ENCODE measurements around the gene CYBA.

Gene CYBA

DNA sequence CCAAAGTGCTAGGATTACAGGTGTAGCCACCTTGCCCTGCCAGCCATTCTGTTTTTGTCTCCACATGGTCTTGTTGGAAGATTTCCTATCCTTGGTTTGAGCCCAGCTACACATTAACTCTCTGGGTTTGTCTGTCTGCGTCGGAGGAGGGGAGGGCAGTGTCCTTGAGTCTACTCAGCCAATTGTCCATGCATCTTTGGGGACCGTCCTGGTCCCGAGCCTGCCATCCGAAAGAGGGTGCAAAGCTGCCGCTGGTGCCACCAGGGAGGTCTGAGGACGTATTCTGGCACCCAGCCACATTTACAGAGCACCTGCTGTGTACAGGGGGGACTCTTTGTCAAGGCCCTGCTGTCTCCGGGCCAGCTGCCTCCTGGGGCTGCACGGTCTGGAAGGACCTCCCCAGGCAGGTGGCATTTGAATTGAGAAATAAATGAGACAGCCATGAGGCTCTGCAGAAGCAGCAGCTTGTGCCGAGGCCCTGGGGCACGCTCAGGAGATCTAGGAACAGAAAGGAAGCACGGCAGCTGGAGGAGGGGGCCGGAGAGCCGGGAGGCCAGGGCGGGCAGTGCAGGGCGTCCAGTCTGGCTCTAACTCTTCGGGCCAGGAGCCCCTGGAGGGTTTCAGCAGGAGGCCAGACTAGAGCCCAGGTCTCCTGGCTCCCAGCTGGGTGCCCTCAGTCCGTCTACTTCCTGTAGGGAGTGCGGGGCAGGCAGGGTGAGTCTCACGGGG lies 1.5 kb downstream of the CYBA start:
- in situ Hi-C loops (cut with HindIII; ENCODE audit: low sequenced_read_pairs), result no loop called here
- TF ChIP-seq, protein P1, sequence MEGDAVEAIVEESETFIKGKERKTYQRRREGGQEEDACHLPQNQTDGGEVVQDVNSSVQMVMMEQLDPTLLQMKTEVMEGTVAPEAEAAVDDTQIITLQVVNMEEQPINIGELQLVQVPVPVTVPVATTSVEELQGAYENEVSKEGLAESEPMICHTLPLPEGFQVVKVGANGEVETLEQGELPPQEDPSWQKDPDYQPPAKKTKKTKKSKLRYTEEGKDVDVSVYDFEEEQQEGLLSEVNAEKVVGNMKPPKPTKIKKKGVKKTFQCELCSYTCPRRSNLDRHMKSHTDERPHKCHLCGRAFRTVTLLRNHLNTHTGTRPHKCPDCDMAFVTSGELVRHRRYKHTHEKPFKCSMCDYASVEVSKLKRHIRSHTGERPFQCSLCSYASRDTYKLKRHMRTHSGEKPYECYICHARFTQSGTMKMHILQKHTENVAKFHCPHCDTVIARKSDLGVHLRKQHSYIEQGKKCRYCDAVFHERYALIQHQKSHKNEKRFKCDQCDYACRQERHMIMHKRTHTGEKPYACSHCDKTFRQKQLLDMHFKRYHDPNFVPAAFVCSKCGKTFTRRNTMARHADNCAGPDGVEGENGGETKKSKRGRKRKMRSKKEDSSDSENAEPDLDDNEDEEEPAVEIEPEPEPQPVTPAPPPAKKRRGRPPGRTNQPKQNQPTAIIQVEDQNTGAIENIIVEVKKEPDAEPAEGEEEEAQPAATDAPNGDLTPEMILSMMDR (IDR thresholded peaks at IDR 0.05; ENCODE audit: low read depth, low read length, missing control alignments), result no peak
- no peak for DNase-seq (ENCODE audit: low read depth)
- peak overlapping the region; percentile 72 for H3K4me3 ChIP-seq (ENCODE audit: low read depth, low read length)

DNA sequence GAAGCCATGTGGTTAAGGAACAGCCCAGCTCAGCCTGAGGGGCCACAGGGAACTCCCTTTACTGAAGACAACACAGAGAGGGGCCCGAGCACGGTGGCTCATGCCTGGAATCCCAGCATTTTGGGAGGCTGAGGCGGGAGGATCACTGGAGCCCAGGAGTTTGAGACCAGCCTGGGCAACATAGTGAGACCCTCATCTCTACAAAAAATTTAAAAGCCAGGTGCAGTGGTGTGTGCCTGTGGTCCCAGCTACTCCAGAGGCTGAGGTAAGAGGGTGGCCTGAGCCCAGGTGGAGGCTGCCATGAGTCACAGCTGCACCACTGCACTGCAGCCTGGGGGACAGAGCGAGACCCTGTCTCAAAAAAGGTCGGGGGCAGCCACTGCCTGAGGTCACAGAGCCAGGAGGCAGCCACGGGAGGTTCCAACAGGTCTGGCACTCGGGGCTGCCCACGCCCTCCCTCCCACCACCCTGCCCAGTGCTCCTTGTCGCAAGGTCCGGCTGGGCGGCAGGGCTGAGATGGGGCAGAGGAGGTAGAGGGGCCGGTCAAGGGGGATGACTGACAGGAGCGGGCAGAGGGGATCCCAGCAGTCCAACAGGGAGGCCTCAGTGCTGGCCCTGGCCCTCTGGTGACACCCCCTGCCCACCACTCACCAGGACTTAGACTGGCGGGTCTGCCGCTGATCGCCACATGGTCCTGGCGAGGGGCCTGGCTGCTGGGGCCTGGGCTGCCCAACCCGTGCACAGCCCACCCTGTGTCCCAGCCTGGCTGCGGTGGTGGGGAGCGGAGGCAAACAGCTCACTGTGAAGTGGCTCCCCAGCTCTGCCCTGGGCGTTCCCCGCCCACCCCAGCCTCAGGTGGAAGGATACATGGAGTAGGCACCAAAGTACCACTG lies 3.4 kb downstream of the CYBA start:
- no peak overlapping the region for H3K4me3 ChIP-seq (ENCODE audit: low read depth, low read length)

DNA sequence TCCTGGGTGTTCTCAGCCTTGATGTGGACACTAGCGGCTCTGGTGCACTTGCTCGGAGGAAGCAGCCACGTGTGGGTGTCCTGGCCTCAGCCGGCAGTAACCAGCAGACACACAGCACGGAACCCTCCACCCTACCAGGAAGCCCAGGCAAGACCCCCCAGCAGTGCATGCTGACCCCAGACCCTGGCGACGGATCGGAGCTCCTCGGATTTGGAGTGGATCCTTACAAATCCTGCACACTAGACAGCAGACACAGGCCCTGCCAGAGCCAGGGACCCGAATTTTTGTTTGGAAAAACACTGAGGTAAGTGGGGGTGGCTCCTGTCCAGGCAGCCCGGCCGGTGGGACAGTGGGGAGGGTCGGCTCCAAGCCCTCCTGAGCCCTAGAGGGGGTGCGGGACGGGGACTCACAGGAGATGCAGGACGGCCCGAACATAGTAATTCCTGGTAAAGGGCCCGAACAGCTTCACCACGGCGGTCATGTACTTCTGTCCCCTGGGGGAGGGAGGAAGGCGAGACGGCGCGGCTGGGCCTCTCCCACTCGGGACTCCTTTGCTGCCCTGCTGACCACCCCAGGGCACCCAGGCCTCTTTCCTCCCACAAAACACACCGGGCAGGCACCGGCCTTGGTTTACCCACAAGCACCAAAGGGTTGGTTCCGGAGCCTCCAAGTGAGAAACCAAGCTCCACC lies 4.4 kb downstream of the CYBA start:
- in situ Hi-C loops (cut with HindIII; ENCODE audit: low sequenced_read_pairs), result no loop called here
- DNase-seq (ENCODE audit: low read depth), result no peak
- no peak overlapping the region for H3K4me3 ChIP-seq (ENCODE audit: low read depth, low read length)
- TF ChIP-seq, protein P1 (IDR thresholded peaks at IDR 0.05; ENCODE audit: low read depth, low read length, missing control alignments), result no peak

More for the DNA sequence above, 3.4 kb downstream of the CYBA start:
- TF ChIP-seq, protein P1 (IDR thresholded peaks at IDR 0.05; ENCODE audit: low read depth, low read length, missing control alignments), result no peak
- in situ Hi-C loops (cut with HindIII; ENCODE audit: low sequenced_read_pairs), result no loop called here
- no peak for DNase-seq (ENCODE audit: low read depth)

DNA sequence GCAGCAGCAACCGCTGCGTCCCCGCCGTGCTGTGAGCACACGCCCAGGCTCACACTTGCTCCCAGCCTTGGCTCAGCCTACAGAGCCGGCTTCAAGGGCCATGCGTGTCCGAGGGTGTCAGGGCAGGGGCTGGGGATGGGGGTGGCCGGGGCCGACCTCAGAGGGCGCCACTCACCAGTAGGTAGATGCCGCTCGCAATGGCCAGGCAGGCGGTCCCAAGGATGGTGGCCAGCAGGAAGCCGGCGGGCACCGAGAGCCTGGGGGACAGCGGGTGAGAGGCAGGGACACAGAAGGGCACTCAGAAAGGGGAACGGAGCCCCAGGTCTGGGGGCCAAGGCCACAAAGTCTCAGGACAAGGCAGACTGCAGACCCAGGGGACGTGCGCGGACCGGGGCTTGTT lies 4.9 kb downstream of the CYBA start:
- in situ Hi-C loops (cut with HindIII; ENCODE audit: low sequenced_read_pairs), result no loop called here
- TF ChIP-seq, protein P1 (IDR thresholded peaks at IDR 0.05; ENCODE audit: low read depth, low read length, missing control alignments), result no peak
- H3K4me3 ChIP-seq (ENCODE audit: low read depth, low read length), result no peak overlapping the region
- DNase-seq (ENCODE audit: low read depth), result no peak

DNA sequence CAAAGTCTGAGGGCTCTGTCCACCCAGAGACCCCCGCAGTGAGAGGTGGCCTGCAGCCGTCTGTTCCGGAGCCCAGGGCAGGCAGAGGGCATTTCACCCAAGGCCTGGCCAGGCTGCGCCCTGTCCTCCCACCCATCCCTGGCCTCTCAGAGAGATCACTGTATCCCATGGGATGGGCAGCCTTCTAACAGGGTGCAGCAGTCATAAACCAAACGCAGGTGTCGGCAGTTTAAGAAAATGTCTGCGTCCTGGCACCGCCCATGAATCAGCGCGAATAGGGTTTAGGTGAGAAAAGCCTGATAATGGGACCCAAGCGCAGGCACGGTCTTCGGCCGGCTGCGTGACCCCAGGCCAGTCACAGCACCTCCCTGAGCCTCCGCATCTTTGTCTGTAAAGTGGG lies 5.4 kb downstream of the CYBA start:
- TF ChIP-seq, protein P1 (IDR thresholded peaks at IDR 0.05; ENCODE audit: low read depth, low read length, missing control alignments), result no peak
- no peak for DNase-seq (ENCODE audit: low read depth)
- in situ Hi-C loops (cut with HindIII; ENCODE audit: low sequenced_read_pairs), result no loop called here
- no peak overlapping the region for H3K4me3 ChIP-seq (ENCODE audit: low read depth, low read length)

DNA sequence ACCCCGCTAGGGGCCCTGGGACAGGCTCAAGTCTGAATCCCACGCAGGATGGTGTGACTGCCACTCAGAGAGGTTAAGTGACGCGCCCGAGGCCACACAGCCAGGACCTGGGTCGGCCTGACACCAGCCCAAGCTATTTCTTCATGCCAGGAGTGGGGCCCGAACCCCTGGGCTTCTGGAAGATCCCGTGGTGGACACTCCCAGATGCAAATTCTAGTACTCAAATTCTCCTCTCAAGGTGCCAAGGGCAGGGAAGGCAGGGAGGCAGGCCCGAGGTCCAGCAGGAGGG lies 7.3 kb downstream of the CYBA start:
- H3K4me3 ChIP-seq (ENCODE audit: low read depth, low read length), result no peak overlapping the region
- no peak for DNase-seq (ENCODE audit: low read depth)
- TF ChIP-seq, protein P1 (IDR thresholded peaks at IDR 0.05; ENCODE audit: low read depth, low read length, missing control alignments), result no peak
- in situ Hi-C loops (cut with HindIII; ENCODE audit: low sequenced_read_pairs), result no loop called here
